GM12874 (cell line): Measurements from ENCODE around the gene TMED1.

Experiments used
- TF ChIP-seq, protein P1 (sequence below): IDR thresholded peaks from 2 replicates; pipeline ENCODE4 v1.5.1; 2011; ENCODE audit warnings: low read depth, mild to moderate bottlenecking, control low read depth, low read length, moderate library complexity; ENCODE audit not compliant: insufficient read depth

TMED1 gene

DNA sequence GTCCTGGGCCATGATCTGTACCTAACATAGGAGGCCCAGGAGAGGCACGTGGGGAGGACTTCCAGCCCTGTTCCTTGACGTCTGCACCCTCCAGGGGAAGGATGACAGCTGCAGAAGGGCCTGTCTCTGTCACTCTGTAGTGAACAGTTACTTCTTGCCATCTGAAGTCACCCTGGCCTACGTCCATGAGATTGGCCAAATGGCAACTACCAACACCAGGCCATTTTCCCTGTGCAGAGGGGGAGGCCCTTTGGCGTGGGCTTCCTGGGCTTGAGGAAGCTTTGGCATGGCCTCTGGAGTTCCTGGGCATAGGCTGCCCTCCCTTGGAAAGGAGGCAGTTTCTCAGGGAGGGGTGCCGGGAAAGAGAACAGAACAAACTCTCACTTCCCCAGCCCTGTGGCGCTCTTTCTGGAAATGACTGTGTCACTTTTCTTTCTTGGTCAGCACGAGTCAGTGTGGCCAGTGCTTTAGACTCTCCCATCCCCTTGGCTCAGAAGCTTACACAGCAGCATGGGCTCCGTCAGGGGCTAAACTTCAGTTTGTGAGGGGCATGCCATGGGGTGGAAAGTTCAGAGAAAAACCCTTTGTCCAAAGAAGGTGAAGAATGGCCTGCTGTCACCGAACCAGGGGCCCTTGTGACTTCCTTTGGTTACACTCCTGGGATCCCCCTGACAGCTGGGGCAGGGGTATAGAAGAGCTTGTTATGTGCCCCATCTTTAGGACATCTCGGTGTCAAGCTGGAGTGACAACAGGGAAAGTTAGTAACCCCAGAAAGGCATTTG is 40.6 kb upstream of the TMED1 start:
- TF ChIP-seq, protein P1, sequence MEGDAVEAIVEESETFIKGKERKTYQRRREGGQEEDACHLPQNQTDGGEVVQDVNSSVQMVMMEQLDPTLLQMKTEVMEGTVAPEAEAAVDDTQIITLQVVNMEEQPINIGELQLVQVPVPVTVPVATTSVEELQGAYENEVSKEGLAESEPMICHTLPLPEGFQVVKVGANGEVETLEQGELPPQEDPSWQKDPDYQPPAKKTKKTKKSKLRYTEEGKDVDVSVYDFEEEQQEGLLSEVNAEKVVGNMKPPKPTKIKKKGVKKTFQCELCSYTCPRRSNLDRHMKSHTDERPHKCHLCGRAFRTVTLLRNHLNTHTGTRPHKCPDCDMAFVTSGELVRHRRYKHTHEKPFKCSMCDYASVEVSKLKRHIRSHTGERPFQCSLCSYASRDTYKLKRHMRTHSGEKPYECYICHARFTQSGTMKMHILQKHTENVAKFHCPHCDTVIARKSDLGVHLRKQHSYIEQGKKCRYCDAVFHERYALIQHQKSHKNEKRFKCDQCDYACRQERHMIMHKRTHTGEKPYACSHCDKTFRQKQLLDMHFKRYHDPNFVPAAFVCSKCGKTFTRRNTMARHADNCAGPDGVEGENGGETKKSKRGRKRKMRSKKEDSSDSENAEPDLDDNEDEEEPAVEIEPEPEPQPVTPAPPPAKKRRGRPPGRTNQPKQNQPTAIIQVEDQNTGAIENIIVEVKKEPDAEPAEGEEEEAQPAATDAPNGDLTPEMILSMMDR: no peak

DNA sequence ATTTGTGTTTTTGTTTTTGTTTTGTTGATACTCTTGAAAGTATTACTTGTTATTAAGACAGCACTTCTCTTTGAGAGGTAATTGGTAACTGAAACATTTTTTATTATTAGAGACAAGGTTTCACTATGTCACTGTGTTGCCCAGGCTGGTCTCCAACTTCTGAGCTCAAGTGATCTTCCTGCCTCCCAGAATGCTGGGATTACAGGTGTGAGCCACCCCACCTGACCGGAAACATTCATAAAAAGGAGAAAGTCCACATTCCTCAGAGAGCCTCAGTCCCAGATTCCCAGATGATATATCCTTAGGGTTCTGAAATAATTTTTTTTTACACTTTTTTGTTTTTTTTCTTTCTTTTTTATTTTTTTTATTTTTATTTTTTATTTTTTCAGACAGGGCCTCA is 38.0 kb upstream of the TMED1 start:
- TF ChIP-seq, protein P1: no peak

DNA sequence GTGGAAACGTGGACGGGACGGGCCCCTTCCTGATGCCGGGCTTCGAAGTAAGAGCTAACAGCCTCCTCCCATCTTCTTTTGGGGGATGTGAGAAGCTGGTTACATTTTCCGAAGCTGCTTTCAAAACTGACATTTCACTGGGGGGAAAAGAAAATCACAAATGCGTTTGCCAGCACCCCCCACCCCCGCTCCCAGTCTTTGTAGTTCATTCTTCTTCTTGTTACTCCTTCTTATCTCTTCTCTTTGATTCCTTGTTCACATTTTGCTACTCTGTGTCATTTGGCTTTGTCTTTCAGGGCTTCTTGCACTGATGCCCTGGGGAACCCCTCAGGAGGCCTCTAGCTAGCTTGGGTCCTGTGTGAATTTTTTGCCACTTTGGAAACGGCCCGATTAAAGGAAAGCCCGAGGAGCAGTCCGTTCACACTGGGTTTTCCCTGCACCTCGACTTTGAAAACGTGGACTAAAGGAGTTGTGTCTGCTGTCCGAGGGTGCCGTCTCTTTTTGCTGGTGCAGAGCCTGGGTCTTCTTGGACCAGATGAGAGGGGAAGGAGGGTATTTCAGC is 36.6 kb upstream of the TMED1 start:
- TF ChIP-seq, protein P1: no peak

DNA sequence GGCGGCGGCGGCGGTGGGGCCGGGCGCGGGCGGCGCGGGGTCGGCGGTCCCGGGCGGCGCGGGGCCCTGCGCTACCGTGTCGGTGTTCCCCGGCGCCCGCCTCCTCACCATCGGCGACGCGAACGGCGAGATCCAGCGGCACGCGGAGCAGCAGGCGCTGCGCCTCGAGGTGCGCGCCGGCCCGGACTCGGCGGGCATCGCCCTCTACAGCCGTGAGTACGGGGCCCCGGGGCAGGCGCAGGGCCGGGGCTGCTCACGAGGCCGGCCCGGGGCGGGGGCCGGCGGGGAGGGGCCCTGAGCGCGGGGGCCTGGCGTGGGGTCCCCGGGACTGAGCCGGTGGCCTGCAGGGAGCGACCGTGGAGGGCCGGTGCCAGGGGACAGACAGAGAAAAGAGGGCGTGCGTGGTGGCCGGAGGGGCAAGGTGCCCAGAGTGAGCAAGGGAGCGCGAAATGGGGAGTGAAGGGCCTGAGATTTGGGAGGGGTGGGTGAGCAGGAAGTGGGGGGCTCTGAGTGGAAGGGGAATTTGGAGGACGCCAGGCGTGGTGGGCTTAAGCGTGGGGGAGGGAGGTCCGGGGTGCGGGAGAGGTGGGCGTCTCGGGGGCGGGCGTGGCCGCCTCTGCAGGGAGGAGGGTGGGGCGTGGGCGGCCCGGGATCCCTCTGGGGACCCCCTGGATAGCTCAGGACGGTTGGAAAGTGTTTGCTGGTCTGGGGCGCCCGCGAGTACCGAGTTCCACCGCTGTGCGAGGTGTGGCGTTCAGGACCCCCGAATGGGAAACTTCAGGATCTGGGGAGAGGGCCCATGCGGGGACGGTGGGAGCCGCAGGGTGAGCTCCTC is 35.9 kb upstream of the TMED1 start:
- TF ChIP-seq, protein P1: peak; percentile 27

DNA sequence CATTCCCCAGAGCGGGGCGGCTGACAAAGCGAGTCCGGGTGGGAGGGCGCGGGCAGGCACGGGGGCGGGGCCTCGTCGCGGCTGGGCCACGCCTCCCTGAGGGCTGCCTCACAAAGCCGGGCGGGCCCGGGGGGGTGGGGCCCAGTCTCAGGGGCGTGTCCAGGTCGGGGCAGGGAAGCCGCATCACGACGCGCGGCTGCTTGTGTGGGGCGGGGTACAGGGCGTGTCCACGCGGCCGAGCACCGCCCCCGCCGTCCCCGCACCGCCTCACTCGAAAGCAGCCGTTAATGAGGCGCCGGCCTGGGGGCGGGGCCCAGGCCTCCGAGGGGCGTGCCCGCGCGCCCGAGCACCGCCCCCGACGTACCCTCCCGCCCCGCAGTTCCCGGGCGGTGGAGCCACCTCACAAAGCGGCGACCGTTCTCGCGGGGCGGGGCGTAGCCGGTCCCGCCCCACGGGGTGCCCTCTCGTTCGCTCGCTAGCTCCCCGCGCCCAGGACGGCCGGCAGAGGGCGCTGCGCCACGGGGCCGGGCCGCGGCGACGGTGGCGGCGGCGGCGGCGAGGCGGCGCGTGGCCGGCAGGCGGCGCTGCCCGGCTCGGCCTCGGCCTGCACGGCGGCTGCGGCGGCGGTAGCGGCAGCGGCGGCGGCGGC is 35.1 kb upstream of the TMED1 start, which contains the start of gene CARM1:
Gene CARM1 (plus strand): TSS at position 599 of the 649 bp plus-strand sequence. CDS start 150 bp downstream, outside the sequence.
- TF ChIP-seq, protein P1: peak; percentile 79

DNA sequence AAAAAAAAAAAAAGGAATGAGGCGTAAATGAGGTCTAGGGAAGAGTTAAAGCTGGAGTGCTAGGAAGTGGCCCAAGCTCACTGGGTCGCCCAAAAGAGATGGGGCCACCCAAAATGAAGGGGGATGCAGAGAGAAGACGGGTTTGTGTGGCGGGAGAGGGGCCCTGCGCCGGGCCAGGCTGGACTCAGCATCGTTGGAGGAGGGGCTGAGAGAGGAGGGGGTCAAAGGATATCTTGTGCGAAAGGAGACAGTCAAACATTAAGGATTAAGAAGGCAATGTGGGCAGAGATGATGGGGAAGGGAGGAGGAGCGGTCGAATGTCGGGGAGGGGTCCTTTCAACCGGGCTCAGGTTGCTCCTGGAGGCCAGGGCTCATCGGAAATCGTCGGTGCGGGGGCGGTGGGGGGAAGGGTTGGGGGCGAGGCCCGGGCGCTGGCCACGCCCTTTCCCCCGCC is 34.5 kb upstream of the TMED1 start:
- TF ChIP-seq, protein P1: no peak
